ENCODE data around the gene CARMIL3. TPM values are rescaled to one million over a fixed set of nuclear protein-coding genes. Genes with fewer than 3 reads are reported as not detected.
"Not testable (repeated sequence)": the region's sequence is repeated elsewhere in the genome, so short reads cannot be mapped to it uniquely, and the experiment has no call there.

CARMIL3 gene
- total RNA-seq, 1 experiment from 2014 or later, result not detected

DNA sequence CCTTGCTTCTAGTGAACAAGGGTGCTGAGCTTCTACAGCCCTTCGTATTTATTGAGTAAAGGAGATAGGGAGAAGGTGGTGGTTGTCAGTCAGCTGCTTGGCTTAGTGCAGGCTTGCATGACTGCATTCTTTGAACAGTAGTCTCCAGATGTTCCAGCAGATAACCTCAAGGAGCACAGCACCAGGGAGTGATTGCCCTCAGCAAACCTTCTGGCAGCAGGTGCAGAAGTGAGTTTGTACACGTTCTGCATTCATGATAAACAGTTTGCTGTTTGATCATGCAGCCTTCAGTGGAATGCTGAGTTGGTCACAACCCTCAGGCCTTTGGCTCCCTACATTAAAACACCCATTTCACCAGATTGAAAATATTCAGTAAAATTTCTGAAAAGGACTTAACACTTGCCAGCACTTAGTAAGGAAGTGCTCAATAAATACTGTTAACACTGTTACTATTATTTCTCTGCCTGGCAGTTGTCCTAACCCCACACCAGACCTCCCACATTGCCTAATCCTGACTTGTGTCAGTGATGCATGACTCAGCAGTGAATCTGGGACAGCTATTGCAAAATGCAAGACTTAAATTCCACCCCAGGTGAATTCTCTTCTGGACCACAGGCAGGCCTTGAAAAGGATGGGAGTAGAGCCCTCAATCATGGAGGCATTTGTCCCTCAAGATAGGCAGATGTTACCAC lies 18.9 kb upstream of the CARMIL3 start:
- Histone ChIP-seq H3K27ac (ENCODE audit: low read length) (no peak overlapping the region), H3K4me2 (ENCODE audit: low read length) (no peak overlapping the region), H4K20me1 (ENCODE audit: low read length) (no peaks in the 10 kb centered on the region), H3K9me2 (replicated peaks; ENCODE audit: low read length) (no peaks in the 10 kb centered on the region), H3K4me3 (ENCODE audit: low read length) (no peak overlapping the region), H3F3A (ENCODE audit: low read length, unreplicated experiment) (no peaks in the 10 kb centered on the region), H3K9ac (ENCODE audit: low read length) (no peak overlapping the region), H3K27me3 (ENCODE audit: low read length) (no peaks in the 10 kb centered on the region), H3K79me2 (ENCODE audit: low read length) (no peaks in the 10 kb centered on the region), H3K4me1 (ENCODE audit: insufficient read depth, low read length) (no peaks in the 10 kb centered on the region), H3K9me3 (ENCODE audit: low read length) (0 out of 2 replicates have a peak, but pooled peaks cover 7% of the 10 kb centered on the region), H3K36me3 (ENCODE audit: low read depth, low read length) (no peaks in the 10 kb centered on the region), H2AFZ (ENCODE audit: low read length) (no peak overlapping the region)
- peak; percentile 67 for DNase-seq
- TF ChIP-seq CTCF (conservative IDR thresholded peaks at IDR 0.05; ENCODE audit: low read depth, low read length) (no peak), EZH2 (IDR thresholded peaks at IDR 0.05; ENCODE audit: low read length, unreplicated experiment) (no peak), EZH2phosphoT487 (IDR thresholded peaks at IDR 0.05; ENCODE audit: borderline replicate concordance, low read length) (no peak)
- no TSS peak for BruUV-seq (replicated peaks)
- ChIA-PET POLR2A (ENCODE audit: unreplicated experiment) (no interaction called here), CTCF (no interaction called here)
- intact Hi-C loops (cut with micrococcal nuclease), result no loop called here
- no peak for ATAC-seq

- peak; percentile 38 for ATAC-seq
- Histone ChIP-seq H3K4me2 (ENCODE audit: low read length) (peak overlapping the region; percentile 90), H3K9ac (ENCODE audit: low read length) (peak overlapping the region; percentile 49), H3K4me3 (ENCODE audit: low read length) (peak overlapping the region; percentile 71), H2AFZ (ENCODE audit: low read length) (peak overlapping the region; percentile 94; the same call in 1 of the 2 replicates)
- H3F3A ChIP-seq (ENCODE audit: low read length, unreplicated experiment); H3K79me2 ChIP-seq (ENCODE audit: low read length); BruUV-seq (replicated peaks); H3K9me3 ChIP-seq (ENCODE audit: low read length); H3K27me3 ChIP-seq (ENCODE audit: low read length); CTCF ChIA-PET; H3K9me2 ChIP-seq (replicated peaks; ENCODE audit: low read length); H3K27ac ChIP-seq (ENCODE audit: low read length); H3K36me3 ChIP-seq (ENCODE audit: low read depth, low read length); H3K4me1 ChIP-seq (ENCODE audit: insufficient read depth, low read length); POLR2A ChIA-PET (ENCODE audit: unreplicated experiment); DNase-seq; H4K20me1 ChIP-seq (ENCODE audit: low read length): not testable (repeated sequence)
- intact Hi-C loops (cut with micrococcal nuclease), result loop anchor here (1.0 kb wide), 1 partner anchor 21 kb away; no protein-coding TSS in a partner anchor
Measured at GRCh38 chr14:24035769-24036168, 16.0 kb upstream of the CARMIL3 start.

GRCh38 chr14:24036169-24036962 lies 15.4 kb upstream of the CARMIL3 start:
- peak overlapping the region; percentile 94 for H2AFZ ChIP-seq (ENCODE audit: low read length)
- H4K20me1 ChIP-seq (ENCODE audit: low read length), result no peaks in the 10 kb centered on the region
- ATAC-seq (peak; percentile 97), DNase-seq (peak; percentile 70)
- peak overlapping the region; percentile 90 for H3K4me2 ChIP-seq (ENCODE audit: low read length)
- intact Hi-C loops (cut with micrococcal nuclease), result loop anchor here (1.0 kb wide), 1 partner anchor 22 kb away; no protein-coding TSS in a partner anchor
- ChIA-PET CTCF (no interaction called here), POLR2A (ENCODE audit: unreplicated experiment) (no interaction called here)
- no peak overlapping the region for H3K27ac ChIP-seq (ENCODE audit: low read length)
- H3K9me3 ChIP-seq (ENCODE audit: low read length), result 0 out of 2 replicates have a peak, but pooled peaks cover 7% of the 10 kb centered on the region
- H3K36me3 ChIP-seq (ENCODE audit: low read depth, low read length), result no peaks in the 10 kb centered on the region
- H3K9me2 ChIP-seq (replicated peaks; ENCODE audit: low read length), result no peaks in the 10 kb centered on the region
- no peaks in the 10 kb centered on the region for H3K27me3 ChIP-seq (ENCODE audit: low read length)
- peak overlapping the region; percentile 49 for H3K9ac ChIP-seq (ENCODE audit: low read length)
- H3F3A ChIP-seq (ENCODE audit: low read length, unreplicated experiment), result no peaks in the 10 kb centered on the region
- H3K4me3 ChIP-seq (ENCODE audit: low read length), result peak overlapping the region; percentile 71
- no peaks in the 10 kb centered on the region for H3K79me2 ChIP-seq (ENCODE audit: low read length)
- H3K4me1 ChIP-seq (ENCODE audit: insufficient read depth, low read length), result no peaks in the 10 kb centered on the region
- TF ChIP-seq CTCF (conservative IDR thresholded peaks at IDR 0.05; ENCODE audit: low read depth, low read length) (peak; percentile 85), EZH2 (IDR thresholded peaks at IDR 0.05; ENCODE audit: low read length, unreplicated experiment) (no peak)
- TSS peak; percentile 89 for BruUV-seq (replicated peaks)
